OCI-LY7 (cell line): Measurements from ENCODE around the gene CDH22. TPM values are rescaled to one million over a fixed set of nuclear protein-coding genes. Genes with fewer than 3 reads are reported as not detected.

Experiments used
- BruUV-seq: library from RNA; stranded (reverse); fragments of 400-500 nt; replicated peaks from 2 replicates; lab custom pipeline; 2021; lab: Mats Ljungman, UMichigan
- CTCF ChIA-PET: fragments of 300-600 bp; sonication (Branson Sonifier 250); formaldehyde crosslinking; loops from one replicate; lab custom pipeline; 2022; ENCODE audit warnings: antibody characterized with exemption; ENCODE audit not compliant: unreplicated experiment; lab: Charles Lee
- POLR2A ChIA-PET: fragments of 300-600 bp; sonication (Branson Sonifier 250); formaldehyde crosslinking; loops from one replicate; lab custom pipeline; 2022; ENCODE audit warnings: antibody characterized with exemption; lab: Charles Lee
- DNase-seq: peaks from one replicate; pipeline ENCODE4 v3.0.0-alpha.2; 2015; ENCODE audit warnings: low spot score
- H2AFZ ChIP-seq: fragments of 200-600 bp; sonication (generic), shearing (Covaris generic); 2 replicates; pipeline ENCODE4 v1.6.1; 2014; ENCODE audit warnings: mild to moderate bottlenecking, antibody characterized with exemption, low read length, moderate library complexity
- H3K27ac ChIP-seq: fragments of 200-600 bp; sonication (generic); 2 replicates; pipeline ENCODE4 v1.5.1; 2014; ENCODE audit warnings: mixed run types, low read depth, mild to moderate bottlenecking, moderate library complexity, low read length, inconsistent platforms; ENCODE audit not compliant: poor library complexity, severe bottlenecking
- H3K36me3 ChIP-seq: fragments of 200-600 bp; sonication (generic); 2 replicates; pipeline ENCODE4 v1.6.1; 2014; ENCODE audit warnings: mild to moderate bottlenecking, antibody characterized with exemption, low read length, moderate library complexity, mixed read lengths; ENCODE audit not compliant: insufficient read depth
- H3K4me1 ChIP-seq: fragments of 200-600 bp; sonication (generic); 2 replicates; pipeline ENCODE4 v1.5.1; 2014; ENCODE audit warnings: mild to moderate bottlenecking, low read length; ENCODE audit not compliant: insufficient read depth, poor library complexity, severe bottlenecking
- H3K4me2 ChIP-seq: fragments of 200-600 bp; sonication (generic); 2 replicates; pipeline ENCODE4 v1.6.1; 2014; ENCODE audit warnings: mild to moderate bottlenecking, low read length
- H3K4me3 ChIP-seq: fragments of 200-600 bp; sonication (generic); 2 replicates; pipeline ENCODE4 v1.5.1; 2014; ENCODE audit warnings: mild to moderate bottlenecking, low read depth, low read length; ENCODE audit not compliant: poor library complexity, severe bottlenecking
- H3K79me2 ChIP-seq: fragments of 200-600 bp; sonication (generic); 2 replicates; pipeline ENCODE4 v1.6.1; 2016; ENCODE audit warnings: low read depth, mild to moderate bottlenecking, low read length, moderate library complexity, mixed read lengths; ENCODE audit not compliant: insufficient read depth
- H3K9me2 ChIP-seq: fragments of 200-600 bp; sonication (generic); 2 replicates; pipeline ENCODE4 v1.6.1; 2016; ENCODE audit warnings: mild to moderate bottlenecking, low read length, mixed read lengths; ENCODE audit not compliant: insufficient read depth
- H3K9me3 ChIP-seq: fragments of 200-600 bp; sonication (generic); 2 replicates; pipeline ENCODE4 v1.6.1; 2014; ENCODE audit warnings: mild to moderate bottlenecking, mixed run types, low read length, mixed read lengths
- H4K20me1 ChIP-seq: fragments of 200-600 bp; sonication (generic); 2 replicates; pipeline ENCODE4 v1.6.1; 2014; ENCODE audit warnings: mild to moderate bottlenecking, antibody characterized with exemption, low read length, moderate library complexity, mixed read lengths; ENCODE audit not compliant: insufficient read depth
- CTCF ChIP-seq: fragments of 200-600 bp; sonication (generic); conservative IDR thresholded peaks from 2 replicates; pipeline ENCODE4 v1.5.1; 2014; ENCODE audit warnings: mild to moderate bottlenecking, antibody characterized with exemption, low read length, moderate library complexity, mixed read lengths
- EZH2phosphoT487 ChIP-seq: fragments of 200-600 bp; sonication (generic); IDR thresholded peaks from 2 replicates; pipeline ENCODE4 v1.6.1; 2018; ENCODE audit warnings: low read depth, borderline replicate concordance, mild to moderate bottlenecking, mixed run types, antibody characterized with exemption, low read length, moderate library complexity, mixed read lengths
- intact Hi-C: fragments of 100-400 bp; cut with micrococcal nuclease; formaldehyde crosslinking; loops from one replicate; pipeline ENCODE4 v1.10.0; 2022; ENCODE audit not compliant: unreplicated experiment
- total RNA-seq, 2 experiments: library from RNA; depleted of rRNA in 1 of 2; stranded (reverse); fragments of >200 nt in 1 of 2; shearing (Covaris generic) in 1 of 2; gene quantifications; 2 replicates each; pipeline ENCODE4 v1.2.3, GENCODE V29; 2014 to 2022

CDH22 gene
- total RNA-seq, 2 experiments from 2014 or later: not detected

GRCh38 chr20:46255440-46256104 is 52.7 kb downstream of the CDH22 start:
- no TSS peak for BruUV-seq

GRCh38 chr20:46253391-46253790 is 54.9 kb downstream of the CDH22 start:
- Histone ChIP-seq H3K4me2 (no peak overlapping the region), H3K9me3 (no peaks in the 10 kb centered on the region), H4K20me1 (no peaks in the 10 kb centered on the region), H2AFZ (no peak overlapping the region), H3K4me1 (no peaks in the 10 kb centered on the region), H3K27ac (no peak overlapping the region), H3K79me2 (no peaks in the 10 kb centered on the region), H3K4me3 (no peak overlapping the region), H3K9me2 (no peaks in the 10 kb centered on the region), H3K36me3 (no peaks in the 10 kb centered on the region)
- no TSS peak for BruUV-seq
- CTCF ChIA-PET: no interaction called here
- DNase-seq: no peak
- intact Hi-C loops: no loop called here
- TF ChIP-seq CTCF (no peak), EZH2phosphoT487 (no peak)
- POLR2A ChIA-PET: no interaction called here

More at GRCh38 chr20:46255440-46256104, 52.7 kb downstream of the CDH22 start:
- Histone ChIP-seq H3K9me3 (no peaks in the 10 kb centered on the region), H3K36me3 (no peaks in the 10 kb centered on the region), H3K4me3 (no peak overlapping the region), H3K27ac (no peak overlapping the region), H3K79me2 (no peaks in the 10 kb centered on the region), H3K4me2 (no peak overlapping the region), H4K20me1 (no peaks in the 10 kb centered on the region; the same call in 1 of the 2 replicates), H3K9me2 (no peaks in the 10 kb centered on the region), H3K4me1 (no peaks in the 10 kb centered on the region), H2AFZ (no peak overlapping the region)
- ChIA-PET POLR2A (no interaction called here), CTCF (no interaction called here)
- no peak for DNase-seq
- no peak for TF ChIP-seq EZH2phosphoT487
- TF ChIP-seq CTCF: no peak
- intact Hi-C loops: no loop called here

- Histone ChIP-seq H3K9me2 (no peaks in the 10 kb centered on the region), H3K36me3 (no peaks in the 10 kb centered on the region), H3K79me2 (no peaks in the 10 kb centered on the region), H3K4me3 (no peak overlapping the region), H3K9me3 (no peaks in the 10 kb centered on the region), H3K27ac (no peak overlapping the region), H4K20me1 (no peaks in the 10 kb centered on the region), H3K4me1 (no peaks in the 10 kb centered on the region), H3K4me2 (no peak overlapping the region), H2AFZ (no peak overlapping the region)
- no TSS peak for BruUV-seq
- CTCF ChIA-PET: no interaction called here
- no peak for DNase-seq
- TF ChIP-seq CTCF: no peak
- no peak for TF ChIP-seq EZH2phosphoT487
- POLR2A ChIA-PET: no interaction called here
- intact Hi-C loops: no loop called here
Measured at GRCh38 chr20:46252352-46253091, 55.8 kb downstream of the CDH22 start.
